HG03439 (cell line): ENCODE results near the gene PDE6G.

Experiments
- ATAC-seq: cut with Tn5 transposase; IDR thresholded peaks from one replicate; pipeline ENCODE4 v1.9.1; 2021; ENCODE audit warnings: mild to moderate bottlenecking, moderate library complexity; ENCODE audit not compliant: unreplicated experiment

Gene PDE6G

DNA sequence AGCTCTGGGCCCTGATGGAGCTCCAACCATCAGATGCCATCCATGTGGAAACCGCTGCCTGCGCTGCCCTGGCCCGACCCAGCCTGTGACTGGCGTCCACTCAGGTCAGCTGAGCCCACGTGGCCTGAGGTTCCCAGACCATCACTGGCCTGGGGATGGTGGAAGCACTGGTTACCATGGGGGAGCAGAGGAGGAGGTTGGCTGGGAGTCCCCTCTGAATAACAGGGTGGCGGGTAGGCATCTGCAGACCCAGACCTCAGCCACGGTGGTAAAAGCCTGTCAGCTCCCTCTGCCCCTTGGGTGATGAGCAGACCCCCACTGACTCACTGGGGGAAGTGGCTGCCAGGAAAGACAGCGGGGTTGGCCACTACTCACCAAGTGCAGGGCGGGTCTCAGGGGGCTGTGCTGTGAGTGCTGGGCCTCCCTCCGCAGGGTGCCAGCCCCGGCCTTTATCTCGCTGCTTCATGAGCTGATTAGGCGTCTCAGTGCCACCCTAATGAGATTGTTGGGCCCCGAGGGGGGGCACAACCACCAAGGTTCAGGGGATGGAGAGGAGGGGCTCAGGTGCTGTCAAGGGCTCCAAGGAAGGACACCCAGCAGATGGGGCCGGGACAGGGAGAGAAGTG, at the start of gene PDE6G:
PDE6G (minus strand) TSS at position 425 of the 626 bp plus-strand sequence. CDS start 3,237 bp downstream, outside the sequence.
- ATAC-seq = no peak

DNA sequence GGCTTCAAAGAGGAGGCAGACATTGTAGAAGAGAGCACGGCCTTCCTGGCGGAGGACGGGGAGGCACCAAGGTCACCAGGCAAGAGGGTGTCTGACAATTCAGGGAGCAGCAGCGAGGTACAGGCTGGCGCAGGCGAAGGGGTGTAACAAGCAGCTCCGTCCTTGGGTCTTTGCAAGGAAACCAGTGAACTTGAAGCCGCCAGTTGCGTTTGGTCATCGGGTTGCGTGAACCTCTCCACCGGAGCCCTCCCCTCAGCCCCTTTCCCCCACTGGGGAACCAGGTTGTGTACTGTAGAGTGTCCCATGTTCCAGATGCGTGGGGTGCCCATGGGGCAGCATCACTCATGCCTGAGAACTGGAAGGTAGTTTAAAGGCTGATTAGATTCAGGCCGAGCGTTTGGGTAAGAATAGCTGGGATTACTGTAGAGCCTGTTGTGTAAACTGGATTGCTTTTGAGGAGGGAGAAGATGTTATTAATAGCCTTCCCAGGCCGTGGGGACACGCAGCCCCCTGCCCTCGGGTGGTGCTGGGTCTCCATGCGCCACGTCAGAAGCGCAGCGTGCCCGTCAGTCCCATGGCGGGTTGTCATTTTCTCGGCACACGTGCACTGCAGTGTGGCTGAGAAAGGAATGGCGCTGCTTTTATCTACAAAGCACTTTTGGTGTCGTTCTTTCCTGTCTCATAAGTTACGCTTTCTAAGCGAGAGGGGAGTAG, 49.3 kb upstream of the PDE6G start:
- no peak for ATAC-seq

DNA sequence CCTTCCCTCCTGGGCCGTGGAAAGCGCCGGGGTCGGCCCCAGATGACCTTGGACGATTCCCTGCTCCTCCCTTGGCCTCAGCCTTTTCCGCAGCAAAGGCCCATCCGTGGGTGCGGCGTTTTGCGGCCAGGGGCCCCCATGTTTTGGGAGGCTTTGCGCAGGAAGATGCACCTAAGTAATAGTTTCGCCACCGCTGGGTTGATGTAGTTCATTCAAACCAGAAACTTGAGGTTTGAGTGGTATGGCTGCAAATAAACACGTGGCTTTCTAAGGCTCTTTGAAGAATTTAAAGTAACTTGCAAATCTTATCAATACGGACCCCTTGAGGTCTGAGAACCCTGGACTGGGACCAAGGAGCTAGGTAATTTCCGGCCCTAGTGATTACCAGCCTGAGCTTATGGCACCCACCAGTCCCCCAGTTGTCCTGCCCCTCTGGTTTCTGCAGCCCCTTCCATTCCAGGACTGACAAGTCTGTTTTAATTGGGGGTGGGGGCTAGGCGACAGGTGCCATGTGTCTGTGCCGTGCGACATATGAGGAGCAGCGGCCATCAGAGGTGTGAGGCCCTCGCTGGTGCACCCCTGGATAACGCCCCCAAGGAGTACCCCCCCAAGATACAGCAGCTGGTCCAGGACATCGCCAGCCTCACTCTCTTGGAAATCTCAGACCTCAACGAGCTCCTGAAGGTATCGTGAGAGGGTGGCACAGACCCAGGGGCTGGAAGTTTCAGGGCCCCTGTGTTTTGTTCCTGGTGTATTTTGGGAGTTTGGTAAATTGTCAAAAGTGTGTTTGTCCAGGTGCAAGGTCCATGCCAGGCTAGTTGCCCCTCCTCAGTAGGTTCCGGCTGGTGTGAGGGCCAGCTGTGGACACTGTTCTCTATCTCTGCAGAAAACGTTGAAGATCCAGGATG, 47.7 kb upstream of the PDE6G start:
- peak; percentile 3 for ATAC-seq

GRCh38 chr17:81702934-81703746, 46.8 kb upstream of the PDE6G start, which contains the start of gene MRPL12:
TSS of gene MRPL12 (plus strand) at chr17:81703367. CDS start at chr17:81703502, 135 bp downstream.
- ATAC-seq = peak; percentile 74

DNA sequence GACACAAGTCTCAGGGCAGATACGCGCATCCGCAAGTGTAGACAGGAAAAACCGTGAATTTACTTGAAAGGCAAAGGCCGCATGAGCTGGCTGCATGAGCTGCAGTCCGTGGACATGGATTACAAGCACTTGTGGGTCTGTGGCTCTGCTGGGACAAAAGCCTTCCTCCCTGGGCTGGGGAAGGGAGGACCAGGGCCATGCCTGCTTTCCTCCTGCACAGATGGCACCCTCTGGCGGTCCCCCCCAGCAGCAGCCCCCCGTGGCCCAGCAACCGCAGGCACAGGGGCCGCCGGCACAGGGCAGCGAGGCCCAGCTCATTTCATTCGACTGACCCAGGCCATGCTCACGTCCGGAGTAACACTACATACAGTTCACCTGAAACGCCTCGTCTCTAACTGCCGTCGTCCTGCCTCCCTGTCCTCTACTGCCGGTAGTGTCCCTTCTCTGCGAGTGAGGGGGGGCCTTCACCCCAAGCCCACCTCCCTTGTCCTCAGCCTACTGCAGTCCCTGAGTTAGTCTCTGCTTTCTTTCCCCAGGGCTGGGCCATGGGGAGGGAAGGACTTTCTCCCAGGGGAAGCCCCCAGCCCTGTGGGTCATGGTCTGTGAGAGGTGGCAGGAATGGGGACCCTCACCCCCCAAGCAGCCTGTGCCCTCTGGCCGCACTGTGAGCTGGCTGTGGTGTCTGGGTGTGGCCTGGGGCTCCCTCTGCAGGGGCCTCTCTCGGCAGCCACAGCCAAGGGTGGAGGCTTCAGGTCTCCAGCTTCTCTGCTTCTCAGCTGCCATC, 45.1 kb upstream of the PDE6G start:
- ATAC-seq = no peak

- ATAC-seq = no peak
These were observed 44.3 kb upstream of the PDE6G start for GRCh38 chr17:81700353-81701287.

GRCh38 chr17:81697261-81698044, 41.1 kb upstream of the PDE6G start:
- ATAC-seq = no peak

DNA sequence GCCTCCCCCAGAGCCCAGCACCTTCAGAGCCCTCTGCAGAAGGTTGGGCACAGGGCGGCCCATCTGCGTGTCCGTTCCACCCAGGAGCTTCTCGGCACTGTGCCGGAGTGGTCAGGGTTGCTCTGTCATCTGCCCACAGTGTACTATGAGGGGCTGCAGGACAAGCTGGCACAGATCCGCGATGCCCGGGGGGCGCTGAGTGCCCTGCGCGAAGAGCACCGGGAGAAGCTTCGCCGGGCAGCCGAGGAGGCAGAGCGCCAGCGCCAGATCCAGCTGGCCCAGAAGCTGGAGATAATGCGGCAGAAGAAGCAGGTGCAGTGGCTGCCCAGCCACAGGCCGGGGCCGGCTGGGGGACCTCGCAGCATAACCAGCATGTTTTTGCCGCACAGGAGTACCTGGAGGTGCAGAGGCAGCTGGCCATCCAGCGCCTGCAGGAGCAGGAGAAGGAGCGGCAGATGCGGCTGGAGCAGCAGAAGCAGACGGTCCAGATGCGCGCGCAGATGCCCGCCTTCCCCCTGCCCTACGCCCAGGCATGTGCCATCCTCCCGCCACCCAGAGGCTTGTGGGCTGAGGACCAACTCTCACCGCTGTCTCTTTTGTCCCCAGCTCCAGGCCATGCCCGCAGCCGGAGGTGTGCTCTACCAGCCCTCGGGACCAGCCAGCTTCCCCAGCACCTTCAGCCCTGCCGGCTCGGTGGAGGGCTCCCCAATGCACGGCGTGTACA, 40.0 kb upstream of the PDE6G start:
- no peak for ATAC-seq

GRCh38 chr17:81695801-81696200, 39.5 kb upstream of the PDE6G start:
- ATAC-seq = no peak

DNA sequence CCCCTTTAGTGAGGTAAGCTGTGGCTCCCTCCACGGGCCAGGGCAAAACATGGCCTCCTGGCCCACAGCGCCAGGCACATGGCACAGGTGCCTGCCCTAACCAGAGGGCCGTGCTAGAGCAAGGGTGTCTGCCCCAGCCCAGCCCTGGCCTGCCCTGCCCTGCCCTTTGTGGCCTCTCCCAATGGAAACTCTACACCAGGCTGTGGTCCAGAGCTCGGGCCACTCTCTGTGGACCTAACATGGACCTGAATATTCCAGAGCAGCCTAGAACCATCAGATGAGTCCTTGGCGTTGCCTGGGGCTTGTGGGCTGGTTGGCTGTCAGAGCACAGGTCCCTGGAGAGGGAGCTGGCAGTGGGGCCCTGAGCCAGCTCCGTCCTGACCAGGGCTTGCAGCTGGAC, 38.9 kb upstream of the PDE6G start:
- no peak for ATAC-seq

DNA sequence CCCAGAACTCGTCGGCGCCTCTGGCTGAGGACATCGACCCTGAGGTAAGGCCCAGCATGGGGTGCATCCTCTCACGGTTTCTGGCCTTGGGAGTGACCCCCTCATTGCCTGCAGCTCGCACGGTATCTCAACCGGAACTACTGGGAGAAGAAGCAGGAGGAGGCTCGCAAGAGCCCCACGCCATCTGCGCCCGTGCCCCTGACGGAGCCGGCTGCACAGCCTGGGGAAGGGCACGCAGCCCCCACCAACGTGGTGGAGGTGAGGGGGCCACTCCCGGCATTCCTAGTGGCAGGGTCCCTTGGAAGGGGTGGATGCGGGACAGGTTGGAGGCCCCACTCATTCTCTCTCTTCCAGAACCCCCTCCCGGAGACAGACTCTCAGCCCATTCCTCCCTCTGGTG, 38.5 kb upstream of the PDE6G start:
- no peak for ATAC-seq

DNA sequence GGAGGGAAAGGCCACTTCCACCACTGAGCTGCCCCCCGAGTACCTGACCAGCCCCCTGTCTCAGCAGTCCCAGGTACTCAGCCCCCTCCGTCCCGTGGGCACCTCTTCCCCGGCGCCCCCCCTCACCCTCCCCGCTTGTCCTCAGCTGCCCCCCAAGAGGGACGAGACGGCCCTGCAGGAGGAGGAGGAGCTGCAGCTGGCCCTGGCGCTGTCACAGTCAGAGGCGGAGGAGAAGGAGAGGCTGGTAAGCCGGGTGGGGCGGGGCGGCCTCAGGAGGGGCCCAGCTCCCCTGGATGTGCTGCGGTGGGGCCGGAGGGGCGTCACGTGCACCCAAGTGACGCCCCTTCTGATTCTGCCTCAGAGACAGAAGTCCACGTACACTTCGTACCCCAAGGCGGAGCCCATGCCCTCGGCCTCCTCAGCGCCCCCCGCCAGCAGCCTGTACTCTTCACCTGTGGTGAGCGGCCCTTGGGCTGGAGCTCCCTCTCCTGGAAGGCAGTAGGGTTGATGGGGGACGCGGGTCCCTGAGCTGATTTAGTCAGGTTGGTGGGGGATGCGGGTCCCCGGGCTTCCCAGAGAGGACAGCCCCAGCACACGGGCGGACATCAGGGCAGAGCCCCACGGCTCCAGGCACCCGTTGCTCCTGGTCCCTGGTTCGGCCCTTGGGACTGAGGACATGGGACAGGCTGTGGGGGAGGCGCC, 37.3 kb upstream of the PDE6G start:
- no peak for ATAC-seq

DNA sequence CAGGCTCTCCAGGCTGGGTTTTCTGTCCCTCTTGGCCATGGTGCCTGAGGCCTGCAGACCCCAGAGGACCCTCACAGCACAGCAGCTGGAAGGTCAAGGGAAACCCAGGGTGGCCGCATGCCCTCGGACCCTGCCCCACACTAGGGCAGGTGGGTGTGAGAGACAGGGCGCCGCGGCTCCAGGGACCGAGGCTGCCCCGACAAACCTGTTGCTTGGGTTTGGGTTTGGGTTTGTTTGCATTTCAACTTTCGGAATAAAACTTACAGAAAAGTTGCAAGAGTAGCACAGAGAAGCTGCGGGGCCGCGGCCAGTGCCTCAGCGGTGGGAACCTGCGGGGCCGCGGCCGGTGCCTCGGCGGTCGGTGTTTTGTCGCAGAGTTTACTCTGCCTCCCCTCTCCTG, 35.3 kb upstream of the PDE6G start:
- no peak for ATAC-seq

DNA sequence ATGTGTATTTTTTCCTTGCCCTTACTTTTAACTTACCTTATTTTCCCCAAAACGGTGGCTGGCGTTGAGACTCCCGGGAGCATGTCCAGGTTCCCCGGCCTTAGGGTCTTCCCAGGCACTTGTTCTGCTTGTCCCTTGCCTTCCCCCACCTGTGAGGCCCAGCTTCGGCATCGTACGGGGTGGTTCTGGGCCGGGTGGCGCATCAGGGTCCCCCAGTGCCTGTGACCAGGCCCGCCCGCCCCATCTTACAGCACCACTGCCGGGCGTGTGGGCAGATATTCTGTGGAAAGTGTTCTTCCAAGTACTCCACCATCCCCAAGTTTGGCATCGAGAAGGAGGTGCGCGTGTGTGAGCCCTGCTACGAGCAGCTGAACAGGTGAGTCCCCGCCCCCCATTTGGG, 34.9 kb upstream of the PDE6G start:
- no peak for ATAC-seq

DNA sequence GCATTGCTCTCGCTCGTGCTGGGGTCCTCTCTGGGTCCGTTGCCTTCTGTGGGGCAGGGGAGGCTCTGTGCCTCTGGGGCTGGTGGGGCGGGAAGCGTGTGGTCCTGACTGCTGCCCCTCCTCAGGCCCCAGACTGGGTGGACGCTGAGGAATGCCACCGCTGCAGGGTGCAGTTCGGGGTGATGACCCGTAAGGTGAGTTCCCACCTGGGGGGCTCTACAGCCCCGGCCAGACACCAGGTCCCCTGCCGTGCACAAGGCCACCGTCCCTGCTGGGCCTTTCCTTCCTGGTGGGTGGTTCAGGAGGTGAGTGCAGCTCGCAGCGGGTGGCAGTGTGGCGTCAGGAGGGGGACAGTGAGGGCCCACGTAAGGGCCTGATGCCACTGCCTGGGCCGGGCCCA, 34.2 kb upstream of the PDE6G start:
- ATAC-seq = no peak

DNA sequence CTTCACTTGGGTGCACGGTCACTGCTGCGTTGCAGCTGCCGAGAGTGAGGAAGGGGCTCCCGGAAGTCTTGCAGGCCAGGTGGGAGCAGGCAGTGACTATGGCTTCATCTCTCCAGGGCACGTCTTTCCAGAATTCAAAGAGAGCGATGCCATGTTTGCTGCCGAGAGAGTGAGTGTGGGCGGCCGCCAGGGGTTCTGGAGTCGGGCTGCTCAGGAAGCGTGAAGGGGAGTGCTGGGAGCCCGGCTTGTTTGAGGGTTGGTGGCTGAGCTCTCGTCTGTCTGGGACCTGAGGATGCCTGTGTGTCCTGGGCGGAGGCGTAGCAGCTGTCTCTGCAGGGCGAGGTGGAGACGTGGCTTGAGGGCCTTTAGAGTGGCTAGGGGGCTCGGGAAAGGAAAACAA, 33.7 kb upstream of the PDE6G start:
- no peak for ATAC-seq

DNA sequence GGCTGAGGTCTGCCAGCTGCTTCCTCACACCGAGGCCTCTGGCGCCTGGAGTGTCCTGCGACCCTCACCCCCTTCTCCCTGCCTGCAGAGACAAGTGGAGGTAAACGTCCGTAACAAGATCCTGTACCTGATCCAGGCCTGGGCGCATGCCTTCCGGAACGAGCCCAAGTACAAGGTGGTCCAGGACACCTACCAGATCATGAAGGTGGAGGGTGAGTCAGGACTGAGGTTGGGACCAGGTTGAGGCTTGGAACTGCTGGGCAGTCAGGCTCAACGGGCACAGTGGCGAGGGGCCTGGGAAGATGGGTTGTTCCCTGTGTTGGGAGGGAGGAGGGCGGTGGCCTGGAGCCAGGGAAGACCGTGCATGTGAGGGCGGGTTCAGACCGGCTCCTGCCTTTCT, 32.3 kb upstream of the PDE6G start:
- no peak for ATAC-seq
